Measurements from ENCODE around the gene EXOC1. TPM values are rescaled to one million over a fixed set of nuclear protein-coding genes. Genes with fewer than 3 reads are reported as not detected.

EXOC1 gene
- total and polyA plus RNA-seq, 2 donors from 2014 or later: 17.5 to 41.7 TPM

- H3K27me3 ChIP-seq (ENCODE audit: control insufficient read depth, insufficient read depth, low read length): no peaks in the 10 kb centered on the region
- no peak overlapping the region for H3K9ac ChIP-seq (ENCODE audit: low read length in 3 of 3)
- intact Hi-C loops (cut with DNase I): no loop called here
- H3K9me3 ChIP-seq (ENCODE audit: control insufficient read depth in 2 of 3, insufficient read depth in 1 of 3, low read length in 3 of 3): no peaks in the 10 kb centered on the region
- FAIRE-seq: no peak
- H3K4me1 ChIP-seq (ENCODE audit: control insufficient read depth in 2 of 3, insufficient read depth in 2 of 3, low read depth in 1 of 3, low read length in 3 of 3): no peaks in the 10 kb centered on the region
- TF ChIP-seq CTCF (IDR thresholded peaks at IDR 0.05; ENCODE audit: borderline replicate concordance, extremely low read depth, insufficient read depth): no peak
- no peak overlapping the region for H3K27ac ChIP-seq (ENCODE audit: low read depth in 2 of 2, low read length in 2 of 2)
- H3K4me3 ChIP-seq (ENCODE audit: low read length in 3 of 3): no peak overlapping the region
- H3K36me3 ChIP-seq (ENCODE audit: control insufficient read depth in 2 of 3, insufficient read depth in 3 of 3, low read length in 3 of 3): peaks cover 0 to 10% (median 0%) of the 10 kb centered on the region in 3 donors
- no peak for DNase-seq
These were observed 31.4 kb downstream of the EXOC1 start for GRCh38 chr4:55884851-55885219.

GRCh38 chr4:55887594-55887993 lies 34.1 kb downstream of the EXOC1 start:
- intact Hi-C loops (cut with DNase I): no loop called here

GRCh38 chr4:55892156-55892555 lies 38.7 kb downstream of the EXOC1 start:
- no peaks in the 10 kb centered on the region for H3K9me3 ChIP-seq (ENCODE audit: control insufficient read depth in 2 of 3, insufficient read depth in 1 of 3, low read length in 3 of 3)
- no peak overlapping the region for H3K9ac ChIP-seq (ENCODE audit: low read length in 3 of 3)
- H3K36me3 ChIP-seq (ENCODE audit: control insufficient read depth in 2 of 3, insufficient read depth in 3 of 3, low read length in 3 of 3): peaks cover 4 to 10% (median 8%) of the 10 kb centered on the region in 3 donors
- no peak for FAIRE-seq
- intact Hi-C loops (cut with DNase I): no loop called here
- H3K4me1 ChIP-seq (ENCODE audit: control insufficient read depth in 2 of 3, insufficient read depth in 2 of 3, low read depth in 1 of 3, low read length in 3 of 3): no peaks in the 10 kb centered on the region
- H3K4me3 ChIP-seq (ENCODE audit: low read length in 3 of 3): no peak overlapping the region
- TF ChIP-seq CTCF (IDR thresholded peaks at IDR 0.05; ENCODE audit: borderline replicate concordance, extremely low read depth, insufficient read depth): no peak
- DNase-seq: no peak
- H3K27me3 ChIP-seq (ENCODE audit: control insufficient read depth, insufficient read depth, low read length): no peaks in the 10 kb centered on the region
- H3K27ac ChIP-seq (ENCODE audit: low read depth in 2 of 2, low read length in 2 of 2): no peak overlapping the region

More at GRCh38 chr4:55887594-55887993, 34.1 kb downstream of the EXOC1 start:
- Histone ChIP-seq H3K9ac (ENCODE audit: low read length in 3 of 3) (no peak overlapping the region), H3K36me3 (ENCODE audit: control insufficient read depth in 2 of 3, insufficient read depth in 3 of 3, low read length in 3 of 3) (peaks cover 0 to 5% (median 0%) of the 10 kb centered on the region in 3 donors), H3K4me1 (ENCODE audit: control insufficient read depth in 2 of 3, insufficient read depth in 2 of 3, low read depth in 1 of 3, low read length in 3 of 3) (no peaks in the 10 kb centered on the region), H3K4me3 (ENCODE audit: low read length in 3 of 3) (no peak overlapping the region), H3K9me3 (ENCODE audit: control insufficient read depth in 2 of 3, insufficient read depth in 1 of 3, low read length in 3 of 3) (no peaks in the 10 kb centered on the region), H3K27me3 (ENCODE audit: control insufficient read depth, insufficient read depth, low read length) (no peaks in the 10 kb centered on the region), H3K27ac (ENCODE audit: low read depth in 2 of 2, low read length in 2 of 2) (no peak overlapping the region)
- TF ChIP-seq CTCF (IDR thresholded peaks at IDR 0.05; ENCODE audit: borderline replicate concordance, extremely low read depth, insufficient read depth): no peak
- FAIRE-seq (no peak), DNase-seq (no peak)

- FAIRE-seq: no peak
- Histone ChIP-seq H3K27me3 (ENCODE audit: control insufficient read depth, insufficient read depth, low read length) (no peaks in the 10 kb centered on the region), H3K9me3 (ENCODE audit: control insufficient read depth in 2 of 3, insufficient read depth in 1 of 3, low read length in 3 of 3) (no peaks in the 10 kb centered on the region), H3K4me1 (ENCODE audit: control insufficient read depth in 2 of 3, insufficient read depth in 2 of 3, low read depth in 1 of 3, low read length in 3 of 3) (no peaks in the 10 kb centered on the region), H3K4me3 (ENCODE audit: low read length in 3 of 3) (no peak overlapping the region), H3K27ac (ENCODE audit: low read depth in 2 of 2, low read length in 2 of 2) (no peak overlapping the region), H3K9ac (ENCODE audit: low read length in 3 of 3) (no peak overlapping the region), H3K36me3 (ENCODE audit: control insufficient read depth in 2 of 3, insufficient read depth in 3 of 3, low read length in 3 of 3) (peaks cover 4 to 8% (median 7%) of the 10 kb centered on the region in 3 donors)
- intact Hi-C loops (cut with DNase I): no loop called here
- no peak for DNase-seq
- no peak for TF ChIP-seq CTCF (IDR thresholded peaks at IDR 0.05; ENCODE audit: borderline replicate concordance, extremely low read depth, insufficient read depth)
These were observed 43.2 kb downstream of the EXOC1 start for GRCh38 chr4:55896622-55897021.
